K562 (cell line): Measurements from ENCODE around the gene EPN2. TPM values are rescaled to one million over a fixed set of nuclear protein-coding genes. Genes with fewer than 3 reads are reported as not detected.
A peak's percentile ranks its signal among the peaks of the same experiment; 100 is the strongest.

ENCODE experiments used
- ARID4B ChIP-seq: sonication (generic); formaldehyde crosslinking; IDR thresholded peaks from 2 replicates; pipeline ENCODE4 v1.8.0; 2022; ENCODE audit warnings: mild to moderate bottlenecking, missing genetic modification reagents
- CHD1 ChIP-seq: fragments of 200-600 bp; sonication (generic); IDR thresholded peaks from one replicate; pipeline ENCODE4 v1.6.1; 2012; ENCODE audit warnings: mild to moderate bottlenecking, moderate library complexity, low read length, inconsistent platforms
- CTBP1 ChIP-seq: fragments of 450-650 bp; IDR thresholded peaks from 2 replicates; pipeline ENCODE4 v1.6.1; 2016; ENCODE audit warnings: borderline replicate concordance
- CTCF ChIP-seq, 3 experiments: IDR thresholded peaks in 2 of 3; conservative IDR thresholded peaks in 1 of 3; 2 replicates each; pipeline ENCODE4 v1.5.1; 2011 to 2012; ENCODE audit warnings: low read length in 3 of 3, mild to moderate bottlenecking in 3 of 3, control low read depth in 2 of 3, improper control_type of control experiment in 1 of 3, inconsistent platforms in 1 of 3, low read depth in 1 of 3, mixed read lengths in 1 of 3, moderate library complexity in 1 of 3; ENCODE audit not compliant: insufficient read depth in 2 of 3
- CXXC5 ChIP-seq: fragments of 250-450 bp; sonication (Bioruptor Pico); IDR thresholded peaks from 2 replicates; pipeline ENCODE4 v1.8.0; 2022; ENCODE audit warnings: inconsistent platforms, mild to moderate bottlenecking, moderate library complexity
- ELK3 ChIP-seq: fragments of 450-650 bp; formaldehyde crosslinking; IDR thresholded peaks from 2 replicates; pipeline ENCODE4 v1.4.0; 2020; ENCODE audit warnings: mild to moderate bottlenecking
- GABPB1 ChIP-seq: sonication (generic); formaldehyde crosslinking; IDR thresholded peaks from 2 replicates; pipeline ENCODE4 v1.8.0; 2022; ENCODE audit warnings: mild to moderate bottlenecking, missing genetic modification reagents
- L3MBTL2 ChIP-seq: fragments of 450-650 bp; IDR thresholded peaks from 2 replicates; pipeline ENCODE4 v1.6.1; 2016; ENCODE audit warnings: mild to moderate bottlenecking, moderate library complexity
- MAZ ChIP-seq, 2 experiments: fragments of 450-650 bp in 1 of 2; sonication (generic) in 1 of 2; formaldehyde crosslinking; IDR thresholded peaks in 1 of 2; conservative IDR thresholded peaks in 1 of 2; 2 replicates each; pipeline versions ENCODE4 v1.4.0 to v1.5.0; 2020; ENCODE audit warnings: mild to moderate bottlenecking in 1 of 2, missing genetic modification reagents in 1 of 2
- MTA2 ChIP-seq: fragments of 450-650 bp; IDR thresholded peaks from 2 replicates; pipeline ENCODE4 v1.6.1; 2016; ENCODE audit warnings: low read depth
- NRF1 ChIP-seq, 2 experiments: fragments of 450-650 bp; IDR thresholded peaks in 1 of 2; conservative IDR thresholded peaks in 1 of 2; 2 replicates each; pipeline ENCODE4 v1.6.1; 2014; ENCODE audit warnings: mild to moderate bottlenecking in 2 of 2
- POLR2A ChIP-seq: fragments of 450-650 bp; conservative IDR thresholded peaks from 2 replicates; pipeline ENCODE4 v1.6.1; 2016
- RBFOX2 ChIP-seq: fragments of 200-400 bp; formaldehyde crosslinking; IDR thresholded peaks from 2 replicates; pipeline ENCODE4 v1.6.1; 2017; ENCODE audit warnings: low read depth, mild to moderate bottlenecking, low read length, moderate library complexity
- RBM25 ChIP-seq: fragments of 200-400 bp; formaldehyde crosslinking; IDR thresholded peaks from 2 replicates; pipeline ENCODE4 v1.6.1; 2018; ENCODE audit warnings: low read length, low read depth, moderate library complexity; ENCODE audit not compliant: severe bottlenecking
- SAFB ChIP-seq: fragments of 200-400 bp; formaldehyde crosslinking; IDR thresholded peaks from 2 replicates; pipeline ENCODE4 v1.6.1; 2017; ENCODE audit warnings: low read depth, low read length, borderline replicate concordance
- SREBF1 ChIP-seq: fragments of 150-350 bp; IDR thresholded peaks from 2 replicates; pipeline ENCODE4 v1.6.1; 2014; ENCODE audit warnings: antibody characterized with exemption, low read depth, low read length, borderline replicate concordance
- ZNF639 ChIP-seq, 2 experiments: fragments of 200-800 bp in 1 of 2; sonication (Bioruptor generic) in 1 of 2; sonication (generic) in 1 of 2; formaldehyde crosslinking in 1 of 2; IDR thresholded peaks in 1 of 2; conservative IDR thresholded peaks in 1 of 2; 2 replicates each; pipeline versions ENCODE4 v1.5.0 to v1.6.1; 2016 to 2020; ENCODE audit warnings: missing compliant biosample characterization in 1 of 2, missing genetic modification characterization in 1 of 2, missing genetic modification reagents in 1 of 2
- ZNF644 ChIP-seq: fragments of 200-800 bp; sonication (Bioruptor generic); IDR thresholded peaks from 2 replicates; pipeline ENCODE4 v1.6.1; 2016; ENCODE audit warnings: low read depth, missing genetic modification characterization, missing compliant biosample characterization
- polyA plus RNA-seq, 8 experiments: library from polyadenylated mRNA; depleted of rRNA in 4 of 8; stranded (reverse) in 5 of 8; unstranded in 3 of 8; fragments of >200 nt; fragmentation: Nextera tagmentation in 2 of 8; fragmentation: Illumina TruSeq in 1 of 8; extraction: Ambion mirVana in 2 of 8; extraction: Trizol in 1 of 8; gene quantifications; 2 replicates each; pipeline versions ENCODE4 v1.2.1 to v1.2.3, GENCODE V29; 2011 to 2014; ENCODE audit warnings: inconsistent platforms in 1 of 8, missing spikeins in 1 of 8
- total RNA-seq, 7 experiments: library from RNA; depleted of rRNA in 6 of 7; stranded (reverse); fragments of >200 nt in 6 of 7; fragmentation: Illumina TruSeq in 2 of 7; extraction: Trizol in 2 of 7; gene quantifications; 2 replicates each; pipeline versions ENCODE4 v1.2.1 to v1.2.3, GENCODE V29; 2011 to 2021; ENCODE audit warnings: low replicate concordance in 1 of 7

The EPN2 gene
- total and polyA plus RNA-seq, 9 of the 15 experiments (the other 6 are each of a cell fraction or from before 2014, with no cell fraction given), result 1.0 to 12.9 (median 8.9) TPM

DNA sequence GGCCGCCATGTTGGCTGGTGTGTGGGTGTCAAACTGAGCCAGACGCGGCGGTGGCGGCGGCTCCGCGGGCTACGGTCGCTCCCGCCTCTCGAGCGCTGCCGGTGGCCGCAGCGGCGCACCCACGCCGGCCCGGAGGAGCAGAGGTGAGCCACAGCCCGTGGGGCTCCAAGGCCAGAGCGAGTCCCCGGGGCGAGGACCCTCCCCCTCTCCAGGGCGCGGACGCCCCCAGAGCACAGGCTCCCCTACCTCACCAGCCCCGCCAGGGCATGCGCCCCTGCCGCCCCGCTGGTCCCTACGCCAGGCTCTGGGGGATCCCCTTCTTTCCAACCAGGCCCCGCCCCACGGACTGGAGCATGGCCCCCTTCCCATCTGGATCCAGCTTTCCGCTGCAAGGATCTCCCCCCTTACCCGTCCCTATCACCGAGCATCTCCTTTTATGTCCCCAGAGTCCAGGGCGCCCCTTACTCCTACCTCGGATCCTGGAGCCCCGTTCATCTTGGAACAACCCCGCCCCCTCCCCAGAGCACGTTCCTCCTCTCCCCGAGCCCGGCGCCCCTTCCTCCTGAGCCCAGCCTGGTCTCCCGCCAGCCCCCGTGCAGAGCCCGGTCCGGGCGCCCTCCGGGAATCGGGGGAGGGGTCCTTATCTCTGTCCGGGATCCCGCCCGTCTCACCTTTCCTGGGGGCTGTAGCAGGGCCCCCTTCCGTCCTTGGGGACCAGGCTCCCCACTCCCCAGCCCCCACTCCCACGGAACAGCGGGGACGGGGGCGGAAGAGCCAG lies 412 bp downstream of the EPN2 start (continued):
- TF ChIP-seq ZNF639 (CRISPR knock-in tag; conservative IDR thresholded peaks at IDR 0.05 in 1 of 2, IDR thresholded peaks at IDR 0.05 in 1 of 2) (peak in 1 of 2 experiments; percentile 49; a peak in 1 of 4 replicates), MAZ (CRISPR knock-in tag; conservative IDR thresholded peaks at IDR 0.05 in 1 of 2, IDR thresholded peaks at IDR 0.05 in 1 of 2) (peak in 1 of 2 experiments; percentile 26; a peak in 1 of 4 replicates), L3MBTL2 (peak; percentile 48; the same call in 1 of the 2 replicates), SAFB (0 out of 2 replicates have a peak, but pooled peaks have one; percentile 47), NRF1 (conservative IDR thresholded peaks at IDR 0.05 in 1 of 2, IDR thresholded peaks at IDR 0.05 in 1 of 2) (peak; percentile 77 to 78), RBM25 (no peak), ARID4B (CRISPR knock-in tag) (peak; percentile 62), POLR2A (peak; percentile 61), MTA2 (no peak), GABPB1 (0 out of 2 replicates have a peak, but pooled peaks have one; percentile 19), CHD1 (peak; percentile 69), CXXC5 (peak; percentile 45), RBFOX2 (peak; percentile 59; the same call in 1 of the 2 replicates), SREBF1 (no peak), ELK3 (CRISPR knock-in tag) (no peak), CTBP1 (peak; percentile 43; the same call in 1 of the 2 replicates), ZNF644 (no peak), CTCF (IDR thresholded peaks at IDR 0.05 in 2 of 3, conservative IDR thresholded peaks at IDR 0.05 in 1 of 3; ENCODE audit: insufficient read depth in 2 of 3, low read depth in 1 of 3, low read length in 3 of 3) (peak in 2 of 3 experiments; percentile 12 to 28; a peak in 1 of 6 replicates)
